Measurements from ENCODE around the gene ZNF829. TPM values are rescaled to one million over a fixed set of nuclear protein-coding genes. Genes with fewer than 3 reads are reported as not detected.

The ZNF829 gene
- total RNA-seq, 2 donors from 2014 or later: 3.2 to 3.3 TPM

DNA sequence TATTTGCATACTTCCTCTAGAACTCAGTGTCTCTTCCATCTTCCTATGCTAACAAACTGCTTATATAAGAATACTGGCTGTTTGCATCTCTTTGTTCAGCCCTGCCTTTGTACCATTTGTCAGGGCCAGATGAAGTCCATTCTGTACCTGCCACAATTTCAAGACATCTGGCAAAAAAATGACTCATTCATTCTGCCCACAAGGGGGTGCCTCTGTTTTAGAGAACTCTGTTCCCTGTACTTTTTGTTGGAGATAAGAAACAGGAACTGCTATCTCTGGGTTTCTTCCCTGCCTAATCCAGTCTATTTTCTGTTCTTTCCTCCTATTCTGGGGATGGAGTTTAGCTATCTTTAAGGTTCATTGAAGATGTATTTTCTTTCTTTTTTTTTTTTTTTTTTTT lies 23.1 kb upstream of the ZNF829 start:
- H3K4me1 ChIP-seq (replicated peaks): no peaks in the 10 kb centered on the region
- TF ChIP-seq POLR2AphosphoS5 (IDR thresholded peaks at IDR 0.05) (no peak), POLR2A (IDR thresholded peaks at IDR 0.05) (no peak)
- TF ChIP-seq, protein P1, sequence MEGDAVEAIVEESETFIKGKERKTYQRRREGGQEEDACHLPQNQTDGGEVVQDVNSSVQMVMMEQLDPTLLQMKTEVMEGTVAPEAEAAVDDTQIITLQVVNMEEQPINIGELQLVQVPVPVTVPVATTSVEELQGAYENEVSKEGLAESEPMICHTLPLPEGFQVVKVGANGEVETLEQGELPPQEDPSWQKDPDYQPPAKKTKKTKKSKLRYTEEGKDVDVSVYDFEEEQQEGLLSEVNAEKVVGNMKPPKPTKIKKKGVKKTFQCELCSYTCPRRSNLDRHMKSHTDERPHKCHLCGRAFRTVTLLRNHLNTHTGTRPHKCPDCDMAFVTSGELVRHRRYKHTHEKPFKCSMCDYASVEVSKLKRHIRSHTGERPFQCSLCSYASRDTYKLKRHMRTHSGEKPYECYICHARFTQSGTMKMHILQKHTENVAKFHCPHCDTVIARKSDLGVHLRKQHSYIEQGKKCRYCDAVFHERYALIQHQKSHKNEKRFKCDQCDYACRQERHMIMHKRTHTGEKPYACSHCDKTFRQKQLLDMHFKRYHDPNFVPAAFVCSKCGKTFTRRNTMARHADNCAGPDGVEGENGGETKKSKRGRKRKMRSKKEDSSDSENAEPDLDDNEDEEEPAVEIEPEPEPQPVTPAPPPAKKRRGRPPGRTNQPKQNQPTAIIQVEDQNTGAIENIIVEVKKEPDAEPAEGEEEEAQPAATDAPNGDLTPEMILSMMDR (IDR thresholded peaks at IDR 0.05): no peak
- H3K36me3 ChIP-seq: peaks cover 4 to 14% of the 10 kb centered on the region in 2 donors
- H3K27me3 ChIP-seq (replicated peaks; ENCODE audit: insufficient read depth): no peaks in the 10 kb centered on the region
- H3K27ac ChIP-seq: no peak overlapping the region
- intact Hi-C loops (cut with DNase I): no loop called here
- no peaks in the 10 kb centered on the region for H3K9me3 ChIP-seq
- H3K4me3 ChIP-seq: no peak overlapping the region
- no peak for DNase-seq (ENCODE audit: low spot score)

DNA sequence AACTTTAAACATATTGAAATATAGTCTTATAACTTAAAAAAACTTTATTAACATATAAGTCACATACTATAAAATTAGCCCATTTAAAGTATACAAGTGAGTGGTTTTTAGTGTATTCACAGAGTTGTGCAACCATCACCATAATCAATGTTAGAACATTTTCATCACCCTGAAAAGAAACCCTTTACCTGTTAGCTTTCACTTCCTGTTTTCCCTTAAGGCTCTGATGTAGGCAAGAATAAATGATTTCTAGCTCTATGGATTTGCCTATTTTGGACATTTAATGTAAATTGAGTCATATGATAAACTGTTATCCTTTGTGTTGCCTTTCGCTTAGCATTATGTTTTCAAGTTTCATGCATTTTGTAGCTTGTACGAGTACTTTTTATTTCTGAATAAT lies 15.6 kb upstream of the ZNF829 start:
- no peaks in the 10 kb centered on the region for H3K4me1 ChIP-seq (replicated peaks)
- peaks cover 1 to 5% of the 10 kb centered on the region in 2 donors for H3K36me3 ChIP-seq
- no peak overlapping the region for H3K27ac ChIP-seq
- intact Hi-C loops (cut with DNase I): no loop called here
- DNase-seq (ENCODE audit: low spot score): no peak
- 99% methylated on average over 2 of the region's 2 CpGs for WGBS
- H3K9me3 ChIP-seq: no peaks in the 10 kb centered on the region
- H3K27me3 ChIP-seq (replicated peaks; ENCODE audit: insufficient read depth): no peaks in the 10 kb centered on the region
- no peak overlapping the region for H3K4me3 ChIP-seq
- TF ChIP-seq, protein P1 (IDR thresholded peaks at IDR 0.05): no peak
- TF ChIP-seq POLR2A (IDR thresholded peaks at IDR 0.05) (no peak), POLR2AphosphoS5 (IDR thresholded peaks at IDR 0.05) (no peak)

DNA sequence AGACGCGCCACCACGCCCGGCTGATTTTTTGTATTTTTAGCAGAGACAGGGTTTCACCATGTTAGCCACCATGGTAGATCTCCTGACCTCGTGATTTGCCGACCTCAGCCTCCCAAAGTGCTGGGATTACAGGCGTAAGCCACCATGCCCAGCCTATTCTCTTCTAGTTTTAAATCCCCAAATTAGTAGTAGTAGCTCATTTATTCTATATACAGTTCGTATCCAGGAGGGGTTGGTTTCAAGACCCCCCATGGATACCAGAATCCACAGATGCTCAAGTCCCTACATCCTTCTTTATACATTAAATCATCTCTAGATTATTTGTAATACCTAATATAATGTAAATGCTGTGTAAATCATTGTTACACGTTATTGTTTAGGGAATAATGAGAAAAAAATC lies 2.0 kb upstream of the ZNF829 start:
- no peak for DNase-seq (ENCODE audit: low spot score)
- Histone ChIP-seq H3K4me3 (no peak overlapping the region), H3K36me3 (peaks cover 0 to 6% of the 10 kb centered on the region in 2 donors), H3K27me3 (replicated peaks; ENCODE audit: insufficient read depth) (no peaks in the 10 kb centered on the region), H3K27ac (no peak overlapping the region), H3K9me3 (no peaks in the 10 kb centered on the region), H3K4me1 (replicated peaks) (no peaks in the 10 kb centered on the region)
- TF ChIP-seq POLR2A (IDR thresholded peaks at IDR 0.05) (no peak), POLR2AphosphoS5 (IDR thresholded peaks at IDR 0.05) (no peak)
- TF ChIP-seq, protein P1 (IDR thresholded peaks at IDR 0.05): no peak
- intact Hi-C loops (cut with DNase I): loop anchor here (5.0 kb wide), 2 partner anchors 66 to 549 kb away; partner anchors contain the start of genes ZNF345, ZNF569 and ZNF570
- WGBS: 97% methylated on average over 9 of the region's 9 CpGs

DNA sequence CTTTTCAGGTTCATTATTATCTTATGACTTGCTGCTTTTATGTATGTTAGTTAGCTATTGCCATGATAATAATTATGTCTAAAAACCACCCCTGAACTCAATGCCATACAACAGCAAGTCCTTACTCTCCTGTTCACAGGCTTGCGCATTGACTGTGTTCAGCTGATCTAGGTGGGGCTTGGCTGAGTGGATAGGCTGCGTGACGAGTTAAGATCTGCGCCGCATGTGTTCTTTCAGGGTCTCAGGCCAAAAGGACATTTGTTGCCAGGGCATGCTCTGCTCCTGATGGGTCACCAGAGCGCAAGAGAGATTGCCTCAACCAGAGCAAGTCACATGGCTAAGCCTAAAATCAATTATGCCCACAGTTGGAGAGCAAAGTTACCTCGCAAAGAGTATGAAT lies 900 bp upstream of the ZNF829 start:
- no peaks in the 10 kb centered on the region for H3K9me3 ChIP-seq
- 40% methylated on average over 7 of the region's 7 CpGs for WGBS
- intact Hi-C loops (cut with DNase I): loop anchor here (5.0 kb wide), 2 partner anchors 65 to 550 kb away; partner anchors contain the start of genes ZNF345, ZNF569 and ZNF570
- H3K27me3 ChIP-seq (replicated peaks; ENCODE audit: insufficient read depth): no peaks in the 10 kb centered on the region
- peaks cover 0 to 6% of the 10 kb centered on the region in 2 donors for H3K36me3 ChIP-seq
- H3K4me3 ChIP-seq: peak overlapping the region; percentile 74 to 84
- DNase-seq (ENCODE audit: low spot score): no peak
- TF ChIP-seq, protein P1 (IDR thresholded peaks at IDR 0.05): no peak
- TF ChIP-seq POLR2A (IDR thresholded peaks at IDR 0.05) (no peak), POLR2AphosphoS5 (IDR thresholded peaks at IDR 0.05) (no peak)
- no peaks in the 10 kb centered on the region for H3K4me1 ChIP-seq (replicated peaks)
- H3K27ac ChIP-seq: peak overlapping the region; percentile 95

DNA sequence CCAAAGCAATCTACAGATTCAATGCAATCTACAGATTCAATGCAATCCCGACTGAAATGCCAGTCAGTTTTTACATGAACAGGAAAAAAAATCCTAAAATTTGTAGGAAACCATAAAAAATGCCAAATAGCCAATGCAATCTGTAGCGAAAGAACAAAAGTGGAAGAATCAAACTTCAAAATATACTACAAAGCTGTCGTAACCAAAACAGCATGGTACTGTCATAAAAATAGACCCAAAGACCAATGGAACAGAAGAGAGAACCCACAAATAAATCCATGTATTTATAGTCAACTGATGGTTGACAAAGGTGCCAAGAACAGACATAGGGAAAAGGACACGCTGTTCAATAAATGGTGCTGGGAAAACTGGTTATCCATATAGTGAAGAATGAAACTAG lies 17.7 kb downstream of the ZNF829 start:
- Histone ChIP-seq H3K27ac (no peak overlapping the region), H3K4me1 (replicated peaks) (no peaks in the 10 kb centered on the region), H3K36me3 (peaks cover 6 to 11% of the 10 kb centered on the region in 2 donors), H3K27me3 (replicated peaks; ENCODE audit: insufficient read depth) (no peaks in the 10 kb centered on the region), H3K9me3 (peaks cover 10% of the 10 kb centered on the region), H3K4me3 (no peak overlapping the region)
- WGBS: 98% methylated on average over 4 of the region's 4 CpGs
- TF ChIP-seq, protein P1 (IDR thresholded peaks at IDR 0.05): no peak
- TF ChIP-seq POLR2AphosphoS5 (IDR thresholded peaks at IDR 0.05) (no peak), POLR2A (IDR thresholded peaks at IDR 0.05) (no peak)
- intact Hi-C loops (cut with DNase I): no loop called here
- DNase-seq (ENCODE audit: low spot score): no peak
